HG02973 (cell line): Measurements from ENCODE around the gene TAS2R16.
"Not testable (repeated sequence)": the region's sequence is repeated elsewhere in the genome, so short reads cannot be mapped to it uniquely, and the experiment has no call there.

Source experiments
- ATAC-seq: cut with Tn5 transposase; IDR thresholded peaks from one replicate; pipeline ENCODE4 v1.9.1; 2021; ENCODE audit warnings: moderate library complexity; ENCODE audit not compliant: unreplicated experiment

Gene TAS2R16

DNA sequence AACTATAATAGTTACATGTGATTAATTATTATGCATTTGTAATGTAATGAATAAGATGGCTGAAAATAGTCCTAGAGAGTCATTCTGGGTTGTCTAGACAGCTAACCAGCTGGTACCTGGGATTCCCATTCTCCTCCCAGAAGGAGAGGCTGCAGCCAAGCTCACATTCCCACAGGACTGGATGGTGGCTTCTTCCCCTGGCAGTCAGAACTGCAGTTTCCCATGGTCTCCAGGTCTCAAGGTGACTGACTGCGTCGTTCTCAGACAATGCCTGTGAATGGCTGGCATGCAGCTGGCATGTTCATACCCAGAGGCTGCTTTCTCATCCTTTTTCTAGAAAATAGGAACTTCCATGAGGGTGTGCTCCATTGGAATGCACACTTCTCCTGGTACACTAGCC lies 21.3 kb downstream of the TAS2R16 start:
- no peak for ATAC-seq

GRCh38 chr7:122972056-122972455 lies 23.4 kb downstream of the TAS2R16 start:
- ATAC-seq: no peak

GRCh38 chr7:122970740-122971725 lies 24.5 kb downstream of the TAS2R16 start:
- ATAC-seq: no peak

GRCh38 chr7:122968389-122968788 lies 27.1 kb downstream of the TAS2R16 start:
- ATAC-seq: no peak

DNA sequence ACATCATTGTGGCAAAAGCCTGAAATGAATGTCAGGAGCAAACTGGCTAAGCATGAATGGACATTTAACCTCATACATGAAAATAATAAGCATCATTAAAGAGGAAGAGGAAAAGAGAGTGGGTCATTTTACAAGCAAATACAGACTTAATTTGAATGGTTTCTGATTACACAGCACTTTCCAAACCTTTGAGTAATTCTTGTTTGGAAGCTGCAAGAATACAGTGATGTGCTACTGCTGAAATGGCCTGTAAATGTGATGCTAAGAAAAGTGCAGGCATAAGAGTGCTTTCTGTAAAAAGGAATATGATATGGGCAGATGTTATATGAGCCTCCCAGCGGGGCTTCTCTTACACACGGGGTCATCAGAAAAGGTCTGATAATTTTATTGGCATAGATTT lies 30.2 kb downstream of the TAS2R16 start:
- no peak for ATAC-seq

GRCh38 chr7:122953678-122954077 lies 41.8 kb downstream of the TAS2R16 start:
- not testable (repeated sequence) for ATAC-seq

DNA sequence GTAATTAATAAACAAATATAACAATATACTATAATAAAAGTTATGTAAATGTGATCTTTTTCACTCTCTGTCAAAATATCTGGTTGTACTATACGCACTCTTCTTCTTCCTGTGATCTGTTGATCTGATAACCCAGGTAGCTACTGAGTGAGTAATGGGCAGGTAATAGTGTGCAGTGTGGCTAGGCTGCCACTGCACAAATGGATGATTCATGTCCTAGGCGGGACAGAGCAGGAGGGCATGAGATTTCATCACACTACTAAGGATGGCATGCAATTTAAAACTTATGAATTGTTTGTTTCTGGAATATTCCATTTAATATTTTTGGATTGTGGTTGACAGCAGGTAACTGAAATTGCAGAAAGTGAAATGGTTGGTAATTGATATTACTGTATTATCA lies 44.5 kb downstream of the TAS2R16 start:
- ATAC-seq: no peak

DNA sequence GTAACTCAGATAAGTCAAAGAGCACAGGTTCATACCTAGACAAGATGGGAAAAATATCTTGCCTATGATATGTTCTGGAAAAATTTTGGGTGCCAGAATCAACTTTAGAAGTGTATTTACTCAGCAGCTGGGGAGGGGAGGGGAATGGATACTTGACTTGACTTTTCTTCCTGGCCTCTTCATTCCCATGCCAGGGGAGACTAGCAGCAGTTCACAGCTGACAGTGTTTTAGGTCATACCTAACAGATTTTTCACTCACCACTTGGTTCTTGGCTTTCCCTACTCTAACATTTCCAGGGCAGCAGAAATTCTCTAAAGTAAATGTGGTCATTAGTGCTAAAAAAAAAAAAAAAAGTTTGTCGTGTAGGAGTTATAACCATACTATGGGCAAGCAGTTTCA lies 46.3 kb downstream of the TAS2R16 start:
- ATAC-seq: no peak
